ENCODE results near the gene ADNP2.
A peak's percentile ranks its signal among the peaks of the same experiment; 100 is the strongest.

ADNP2 gene

GRCh38 chr18:80108121-80108536, 933 bp upstream of the ADNP2 start:
- no peak for DNase-seq

DNA sequence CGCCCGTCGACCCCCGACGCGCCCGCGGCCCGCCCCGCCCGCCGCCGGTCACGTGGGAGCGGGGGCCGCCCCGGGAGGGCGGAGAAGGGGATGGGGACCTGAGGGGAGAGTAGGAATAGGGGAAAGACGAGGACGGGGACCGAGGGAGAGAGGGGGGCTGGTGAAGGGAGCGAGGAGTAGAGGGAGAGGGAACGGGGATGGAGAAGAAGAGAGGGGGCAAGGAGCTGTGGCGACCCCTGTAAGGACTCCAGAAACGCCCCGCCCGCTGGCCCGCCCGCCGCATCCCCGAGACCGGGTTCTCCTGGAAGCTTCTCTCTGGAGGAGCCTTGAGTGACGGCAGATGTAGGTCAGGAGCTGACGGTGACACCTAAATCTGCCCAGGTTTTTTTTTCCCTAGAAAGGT, 615 bp downstream of the ADNP2 start:
- DNase-seq, result peak; percentile 31

- DNase-seq, result no peak
Measured at GRCh38 chr18:80112624-80113248, 3.7 kb downstream of the ADNP2 start.

DNA sequence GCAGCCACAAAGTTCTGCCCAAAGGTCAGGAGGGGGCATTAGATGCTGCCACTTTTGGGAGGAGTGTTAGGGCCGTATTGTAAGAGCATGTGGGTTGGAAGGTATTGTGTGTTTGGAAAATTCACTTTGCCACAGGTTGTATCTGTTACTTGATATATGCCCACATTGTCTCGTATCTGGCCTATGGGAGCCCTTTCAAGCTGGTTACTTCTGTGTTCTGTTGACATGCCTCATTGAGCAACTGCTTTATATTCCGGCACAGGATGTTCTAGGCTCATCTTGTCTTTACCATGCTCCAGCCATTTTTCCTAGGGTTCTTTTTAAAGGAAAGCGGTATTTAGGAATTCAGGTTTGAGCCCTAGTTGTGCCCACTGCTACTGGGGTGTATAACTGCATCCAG, 6.0 kb downstream of the ADNP2 start:
- DNase-seq, result no peak

DNA sequence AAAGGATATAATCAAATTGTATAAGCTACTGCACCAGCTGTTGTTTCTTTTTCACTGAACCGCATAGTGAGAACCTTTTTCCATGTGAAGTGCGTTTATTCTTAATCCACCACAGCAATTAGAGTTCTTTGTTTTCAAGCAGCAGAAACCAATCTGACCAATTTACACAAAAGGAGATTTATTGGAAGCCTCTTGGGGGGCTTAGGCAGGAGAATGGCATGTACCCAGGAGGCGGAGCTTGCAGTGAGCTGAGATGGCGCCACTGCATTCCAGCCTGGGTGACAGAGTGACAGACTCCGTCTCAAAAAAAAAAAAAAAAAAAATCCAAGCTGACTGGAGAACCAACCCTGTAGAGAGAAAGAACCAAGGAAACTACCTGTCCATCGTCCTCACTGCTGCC, 10.0 kb downstream of the ADNP2 start:
- DNase-seq, result no peak

DNA sequence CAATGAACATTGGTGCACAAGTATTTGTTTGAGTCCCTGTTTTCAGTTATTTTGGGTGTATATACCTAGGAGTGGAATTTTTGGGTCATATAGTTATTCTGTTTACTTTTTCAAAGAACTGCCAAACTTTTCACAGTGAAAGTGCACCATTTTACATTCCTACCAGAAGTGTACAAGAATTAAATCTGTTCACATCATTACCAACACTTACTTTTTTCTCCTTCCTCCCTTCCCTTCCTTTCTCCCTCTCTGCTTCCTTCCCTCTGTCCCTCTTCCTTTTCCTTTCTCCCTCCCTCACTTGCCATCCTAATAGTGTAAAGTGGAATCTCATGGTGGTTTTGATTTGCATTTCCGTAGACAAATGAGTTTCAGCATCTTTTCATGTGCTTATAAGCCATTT, 11.9 kb downstream of the ADNP2 start:
- DNase-seq, result no peak

- DNase-seq, result no peak
Measured at GRCh38 chr18:80124131-80124530, 15.1 kb downstream of the ADNP2 start.

- no peak for DNase-seq
Measured at GRCh38 chr18:80126797-80127196, 17.7 kb downstream of the ADNP2 start.

- DNase-seq, result no peak
Measured at GRCh38 chr18:80127635-80128034, 18.6 kb downstream of the ADNP2 start.

DNA sequence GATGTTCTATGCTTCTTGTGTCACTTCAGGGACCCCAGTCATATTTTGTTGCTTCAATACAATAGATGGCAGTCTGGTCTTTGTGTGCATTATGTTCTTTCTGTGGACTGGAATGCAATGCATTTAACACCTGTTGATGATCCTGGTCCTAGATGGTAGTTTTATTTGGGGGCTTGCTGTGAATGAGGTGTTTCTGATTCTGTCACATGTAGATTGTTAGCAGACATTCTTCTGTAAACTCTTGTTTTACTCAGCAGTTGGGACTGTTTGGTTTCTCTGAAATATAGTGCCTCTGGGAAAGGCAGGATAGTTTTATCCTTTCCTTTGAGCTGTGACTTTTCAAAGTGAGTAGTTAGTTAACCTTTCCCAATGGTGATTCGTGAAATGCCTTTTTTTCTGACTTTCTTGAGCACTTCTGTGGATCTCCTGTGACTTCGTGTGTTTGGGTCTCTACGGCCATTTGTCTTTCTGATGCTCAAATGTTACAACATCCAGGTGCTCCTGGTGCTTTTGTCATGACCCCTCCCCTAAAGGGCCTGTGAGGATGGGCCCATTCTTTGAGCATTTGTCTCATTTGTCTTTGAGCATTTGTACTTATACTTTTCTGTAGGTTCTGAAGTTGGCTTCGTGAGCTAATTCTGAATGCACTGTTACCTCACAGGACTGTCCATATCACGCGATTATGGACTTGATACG, 20.8 kb downstream of the ADNP2 start:
- DNase-seq, result no peak

DNA sequence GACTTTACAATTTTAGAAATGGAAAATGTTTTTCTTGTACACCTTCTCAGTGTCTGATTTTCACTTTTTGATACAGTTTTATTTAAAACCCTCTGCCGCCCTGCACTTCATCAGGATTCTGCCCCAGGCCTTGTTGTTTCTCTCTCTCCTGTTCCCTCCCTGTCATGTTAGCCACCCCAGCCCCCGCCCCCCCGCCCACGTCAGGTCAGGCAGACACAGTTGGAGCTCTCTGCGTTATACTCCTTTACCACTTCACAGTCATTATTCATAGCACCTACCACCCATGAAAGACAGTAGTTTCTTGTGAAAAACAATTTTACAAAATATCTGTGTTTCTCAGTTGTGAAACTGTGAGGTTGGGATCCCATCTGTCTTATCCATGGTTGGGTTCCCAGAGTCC, 21.5 kb downstream of the ADNP2 start:
- DNase-seq, result no peak

GRCh38 chr18:80132180-80132812, 23.2 kb downstream of the ADNP2 start:
- no peak for DNase-seq

GRCh38 chr18:80133124-80133523, 24.1 kb downstream of the ADNP2 start:
- no peak for DNase-seq

DNA sequence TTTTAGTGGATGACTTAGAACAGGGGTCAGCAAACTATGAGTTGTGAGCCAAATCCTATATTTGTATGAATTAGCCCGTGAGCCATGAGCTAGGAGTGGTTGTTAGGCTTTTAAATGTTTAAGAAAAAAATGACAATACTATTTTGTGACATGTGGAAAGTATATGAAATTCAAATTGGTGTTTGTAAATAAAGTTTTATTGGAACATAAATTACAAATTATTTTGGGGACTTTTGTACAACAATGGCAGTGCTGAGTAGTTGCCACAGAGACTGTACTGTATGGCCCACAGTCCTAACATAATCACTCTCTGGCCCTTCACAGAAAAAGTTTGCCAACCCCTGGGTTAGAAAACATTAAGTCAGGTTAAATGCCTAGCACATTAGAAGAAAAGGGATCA, 26.1 kb downstream of the ADNP2 start:
- DNase-seq, result no peak

DNA sequence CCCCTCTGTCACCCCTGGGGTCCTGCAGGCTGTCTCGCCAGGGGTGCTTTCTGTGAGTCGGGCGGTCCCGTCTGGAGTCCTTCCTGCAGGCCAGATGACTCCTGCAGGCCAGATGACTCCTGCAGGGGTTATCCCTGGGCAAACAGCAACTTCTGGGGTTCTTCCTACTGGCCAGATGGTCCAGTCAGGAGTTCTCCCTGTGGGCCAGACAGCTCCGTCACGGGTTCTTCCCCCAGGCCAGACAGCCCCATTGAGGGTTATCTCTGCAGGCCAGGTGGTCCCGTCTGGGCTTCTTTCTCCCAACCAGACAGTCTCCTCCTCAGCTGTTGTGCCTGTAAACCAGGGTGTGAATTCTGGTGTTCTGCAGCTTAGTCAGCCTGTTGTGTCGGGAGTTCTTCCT, 27.6 kb downstream of the ADNP2 start:
- no peak for DNase-seq

DNA sequence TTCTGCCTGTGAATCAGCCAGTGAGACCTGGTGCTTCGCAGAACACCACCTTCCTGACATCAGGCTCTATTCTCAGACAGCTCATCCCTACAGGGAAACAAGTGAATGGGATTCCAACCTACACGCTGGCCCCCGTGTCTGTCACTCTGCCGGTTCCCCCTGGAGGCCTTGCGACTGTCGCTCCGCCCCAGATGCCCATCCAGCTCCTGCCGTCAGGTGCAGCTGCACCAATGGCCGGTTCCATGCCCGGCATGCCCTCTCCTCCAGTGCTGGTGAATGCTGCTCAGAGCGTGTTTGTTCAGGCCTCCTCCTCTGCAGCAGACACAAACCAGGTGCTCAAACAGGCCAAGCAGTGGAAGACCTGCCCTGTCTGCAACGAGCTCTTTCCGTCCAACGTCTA, 28.1 kb downstream of the ADNP2 start:
- no peak for DNase-seq

DNA sequence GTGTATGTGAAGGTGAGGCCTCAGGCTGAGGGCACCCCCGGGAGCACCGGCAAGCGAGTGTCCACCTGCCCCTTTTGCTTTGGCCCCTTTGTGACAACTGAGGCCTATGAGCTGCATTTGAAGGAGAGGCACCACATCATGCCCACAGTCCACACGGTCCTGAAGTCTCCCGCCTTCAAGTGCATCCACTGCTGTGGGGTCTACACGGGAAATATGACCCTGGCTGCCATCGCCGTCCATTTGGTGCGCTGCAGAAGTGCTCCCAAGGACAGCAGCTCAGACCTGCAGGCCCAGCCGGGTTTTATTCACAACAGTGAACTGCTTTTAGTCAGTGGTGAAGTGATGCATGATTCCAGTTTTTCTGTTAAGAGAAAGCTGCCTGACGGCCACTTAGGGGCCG, 28.9 kb downstream of the ADNP2 start:
- no peak for DNase-seq

- DNase-seq, result no peak
Measured at GRCh38 chr18:80140455-80140985, 31.5 kb downstream of the ADNP2 start.

DNA sequence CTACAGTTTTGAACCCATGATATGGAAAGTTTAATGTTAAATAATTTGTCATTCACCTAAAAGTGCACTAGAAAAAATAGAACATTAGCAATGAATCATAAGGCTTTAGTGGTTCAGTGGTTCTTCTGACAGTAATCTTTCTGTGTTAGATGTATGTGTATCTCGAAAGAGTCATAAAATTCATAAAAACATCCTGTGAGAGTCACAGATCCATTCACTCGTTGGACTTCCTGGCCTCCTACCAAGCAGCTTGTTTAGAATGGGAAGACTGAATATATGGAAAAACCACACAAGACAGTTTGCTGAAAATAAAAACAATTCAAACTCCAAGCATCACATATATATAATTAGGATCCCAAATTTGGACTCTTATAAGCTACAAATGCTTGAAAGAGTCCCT, 34.8 kb downstream of the ADNP2 start:
- DNase-seq, result no peak

- no peak for DNase-seq
Measured at GRCh38 chr18:80145196-80145804, 36.2 kb downstream of the ADNP2 start.

DNA sequence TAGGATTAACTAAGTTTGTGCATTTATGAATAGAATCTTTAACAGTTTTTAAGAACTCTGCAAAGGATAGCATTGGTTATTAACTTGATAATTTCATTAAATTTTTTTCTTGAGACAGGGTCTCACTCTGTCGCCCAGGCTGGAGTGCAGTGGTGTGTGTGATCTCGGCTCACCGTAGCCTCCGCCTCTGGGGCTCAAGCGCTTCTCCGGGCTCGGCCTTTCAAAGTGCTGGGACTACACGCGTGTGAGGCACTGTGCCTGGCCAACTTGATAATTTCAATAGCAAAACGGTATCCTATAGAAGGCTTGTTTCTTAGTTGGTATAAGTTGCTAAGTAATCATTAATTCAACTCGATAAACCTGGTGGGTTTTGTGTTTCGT, 38.0 kb downstream of the ADNP2 start:
- no peak for DNase-seq

DNA sequence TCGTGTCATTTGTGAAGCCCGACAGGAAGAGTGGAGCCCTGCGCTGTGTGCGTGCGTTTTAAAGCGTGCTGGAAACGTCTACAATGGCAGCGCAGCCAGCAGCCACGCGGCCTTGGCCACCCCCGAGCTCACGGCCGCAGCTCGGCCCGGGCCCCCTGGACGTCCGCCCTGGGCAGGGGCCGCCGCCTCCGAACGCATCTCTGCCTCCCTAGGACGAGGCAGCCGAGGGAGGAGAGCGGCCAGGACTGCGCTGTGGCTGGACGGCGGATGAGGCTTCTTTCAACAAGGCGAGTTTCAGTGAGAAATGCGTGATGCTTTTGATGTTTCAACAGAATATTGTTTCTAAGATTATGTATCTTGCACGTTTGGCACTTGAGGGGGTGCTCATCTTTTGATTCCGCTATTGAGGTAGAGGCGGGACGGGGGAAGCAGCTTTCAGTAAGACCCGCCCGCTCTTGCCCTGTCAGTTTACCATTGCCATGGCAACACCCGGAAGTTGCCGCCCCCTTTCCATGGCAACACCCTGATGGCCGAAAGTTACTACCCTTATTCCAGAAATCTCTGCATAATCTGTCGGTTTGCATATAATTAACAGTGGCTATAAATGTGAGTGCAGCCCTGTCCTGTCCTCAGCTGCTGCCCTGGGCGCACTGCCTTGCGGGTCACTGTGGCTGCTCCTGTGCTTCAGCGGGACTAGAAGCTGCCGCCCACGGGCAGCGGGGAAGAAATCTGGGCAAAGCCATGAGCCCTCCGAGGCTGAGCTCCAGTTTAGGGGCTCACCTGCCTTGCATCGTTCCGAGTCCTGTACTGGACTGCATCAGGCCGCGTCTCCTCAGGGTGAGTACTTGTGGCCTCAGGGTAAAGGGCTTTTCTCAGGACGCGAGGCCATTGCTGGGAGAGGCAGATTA, 38.6 kb downstream of the ADNP2 start:
- DNase-seq, result peak; percentile 71
